ENCODE results near the gene SLC17A5. TPM values are rescaled to one million over a fixed set of nuclear protein-coding genes. Genes with fewer than 3 reads are reported as not detected.

SLC17A5 gene, protein sequence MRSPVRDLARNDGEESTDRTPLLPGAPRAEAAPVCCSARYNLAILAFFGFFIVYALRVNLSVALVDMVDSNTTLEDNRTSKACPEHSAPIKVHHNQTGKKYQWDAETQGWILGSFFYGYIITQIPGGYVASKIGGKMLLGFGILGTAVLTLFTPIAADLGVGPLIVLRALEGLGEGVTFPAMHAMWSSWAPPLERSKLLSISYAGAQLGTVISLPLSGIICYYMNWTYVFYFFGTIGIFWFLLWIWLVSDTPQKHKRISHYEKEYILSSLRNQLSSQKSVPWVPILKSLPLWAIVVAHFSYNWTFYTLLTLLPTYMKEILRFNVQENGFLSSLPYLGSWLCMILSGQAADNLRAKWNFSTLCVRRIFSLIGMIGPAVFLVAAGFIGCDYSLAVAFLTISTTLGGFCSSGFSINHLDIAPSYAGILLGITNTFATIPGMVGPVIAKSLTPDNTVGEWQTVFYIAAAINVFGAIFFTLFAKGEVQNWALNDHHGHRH
- total RNA-seq (1 to 10 TPM; 5.3 to 6.2 TPM), total RNA-seq (7.2 to 42.0 (median 22.1) reads per million in 172 experiments)
- polyA plus RNA-seq (2013, experiment 1 of 2), result 7.1 TPM
- polyA plus RNA-seq (2013, experiment 2 of 2), result 5.8 TPM

DNA sequence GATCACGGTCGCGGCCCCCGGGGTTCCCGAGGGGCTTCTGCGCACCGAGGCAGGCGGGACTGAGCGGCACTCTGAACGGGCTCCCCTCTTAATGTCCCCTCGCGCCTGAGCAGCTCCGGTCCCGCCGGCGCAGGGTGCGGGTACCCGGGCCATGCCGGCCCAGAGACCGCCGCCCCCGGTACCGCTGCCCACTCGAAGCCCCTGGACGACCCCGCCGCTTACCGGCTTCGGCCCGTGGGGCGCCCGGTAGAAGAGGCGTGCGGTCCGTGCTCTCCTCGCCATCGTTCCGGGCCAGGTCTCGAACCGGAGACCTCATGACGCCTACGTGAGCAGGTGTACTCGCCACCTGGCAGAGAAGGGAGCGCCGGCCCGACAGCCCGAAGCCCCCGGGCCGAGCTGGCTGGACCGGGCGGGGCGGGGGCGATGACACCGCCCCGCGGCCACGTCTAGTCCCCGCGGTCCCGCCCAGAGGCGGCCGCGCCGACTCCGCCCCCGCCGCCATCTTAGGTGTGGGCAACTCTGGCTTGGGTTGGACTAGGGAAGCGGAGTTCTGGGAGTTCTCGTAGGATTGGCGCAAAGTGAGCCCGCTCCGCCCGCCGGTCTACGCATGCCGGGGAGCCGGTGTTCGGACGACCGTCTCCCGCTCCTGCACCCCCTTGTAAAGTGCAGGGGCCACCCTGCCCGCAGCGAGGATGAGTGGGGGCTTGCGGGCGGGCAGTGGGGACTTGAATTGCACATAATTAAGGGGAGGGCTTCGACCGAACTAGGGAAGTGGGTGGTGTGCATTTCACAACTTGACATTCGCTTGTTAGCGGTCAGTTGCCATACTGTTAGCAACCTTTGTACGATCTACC is at the start of gene SLC17A5:
Gene SLC17A5 (minus strand): TSS at position 422 of the 854 bp plus-strand sequence. CDS start 106 bp downstream, at position 316.
- POLR2A ChIA-PET, result interaction anchor here (0.6 to 3.9 kb wide), 23 partner anchors 8 to 1949 kb away, joined by 3 to 140 read pairs (median 5); partner anchors contain the start of genes CGAS, DDX43, EEF1A1 and MTO1
- H3K9me3 Mint-ChIP-seq, result no peaks in the 10 kb centered on the region
- CTCF ChIA-PET, result interaction anchor here (0.5 to 2.3 kb wide), 15 partner anchors 10 to 1631 kb away, joined by 3 to 12 read pairs (median 3); partner anchors contain the start of genes MTO1 and TMEM30A
- no peaks in the 10 kb centered on the region for H3K27me3 ChIP-seq (ENCODE audit: control insufficient read depth in 1 of 2, insufficient read depth in 2 of 2, low read length in 2 of 2)
- peaks cover 25% of the 10 kb centered on the region for H3K36me3 Mint-ChIP-seq (ENCODE audit: low read depth)
- ATAC-seq (ENCODE audit: poor library complexity) (peak; percentile 85), DNase-seq (peak; percentile 71 to 95 (median 87))
- peaks cover 5% of the 10 kb centered on the region for H3K36me3 ChIP-seq (ENCODE audit: insufficient read depth, low read length)
- TF ChIP-seq, protein P1, sequence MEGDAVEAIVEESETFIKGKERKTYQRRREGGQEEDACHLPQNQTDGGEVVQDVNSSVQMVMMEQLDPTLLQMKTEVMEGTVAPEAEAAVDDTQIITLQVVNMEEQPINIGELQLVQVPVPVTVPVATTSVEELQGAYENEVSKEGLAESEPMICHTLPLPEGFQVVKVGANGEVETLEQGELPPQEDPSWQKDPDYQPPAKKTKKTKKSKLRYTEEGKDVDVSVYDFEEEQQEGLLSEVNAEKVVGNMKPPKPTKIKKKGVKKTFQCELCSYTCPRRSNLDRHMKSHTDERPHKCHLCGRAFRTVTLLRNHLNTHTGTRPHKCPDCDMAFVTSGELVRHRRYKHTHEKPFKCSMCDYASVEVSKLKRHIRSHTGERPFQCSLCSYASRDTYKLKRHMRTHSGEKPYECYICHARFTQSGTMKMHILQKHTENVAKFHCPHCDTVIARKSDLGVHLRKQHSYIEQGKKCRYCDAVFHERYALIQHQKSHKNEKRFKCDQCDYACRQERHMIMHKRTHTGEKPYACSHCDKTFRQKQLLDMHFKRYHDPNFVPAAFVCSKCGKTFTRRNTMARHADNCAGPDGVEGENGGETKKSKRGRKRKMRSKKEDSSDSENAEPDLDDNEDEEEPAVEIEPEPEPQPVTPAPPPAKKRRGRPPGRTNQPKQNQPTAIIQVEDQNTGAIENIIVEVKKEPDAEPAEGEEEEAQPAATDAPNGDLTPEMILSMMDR (IDR thresholded peaks at IDR 0.05), result no peak
- peak within 1 kb of the TSS; percentile 95 for H3K27ac Mint-ChIP-seq
- peaks cover 15% of the 10 kb centered on the region for H3K4me1 ChIP-seq (ENCODE audit: insufficient read depth, low read length)
- intact Hi-C loops (cut with DNase I, micrococcal nuclease), result loop anchor here (1.0 to 10.0 kb wide), 6 partner anchors 133 to 1949 kb away; partner anchors contain the start of genes COX7A2 (in 1 of the 2), EEF1A1 (in 1 of the 2), MTO1 (in 1 of the 2) and SENP6 (in 1 of the 2)
- peak within 1 kb of the TSS; percentile 94 for H3K4me3 ChIP-seq (ENCODE audit: low read length)
- H3K4me3 Mint-ChIP-seq, result peak within 1 kb of the TSS; percentile 99
- peak within 1 kb of the TSS; percentile 93 to 99 for H3K27ac ChIP-seq (ENCODE audit: low read depth in 1 of 2, low read length in 2 of 2)
- no peaks in the 10 kb centered on the region for H3K9me3 ChIP-seq (ENCODE audit: control insufficient read depth in 1 of 2, insufficient read depth in 1 of 2, low read length in 2 of 2)
- peaks cover 42% of the 10 kb centered on the region for H3K4me1 Mint-ChIP-seq (ENCODE audit: low read depth)
- no peaks in the 10 kb centered on the region for H3K27me3 Mint-ChIP-seq

GRCh38 chr6:73703466-73703865 is 49.7 kb upstream of the SLC17A5 start:
- H3K4me3 ChIP-seq (ENCODE audit: low read length), result no peak overlapping the region
- no peaks in the 10 kb centered on the region for H3K4me1 ChIP-seq (ENCODE audit: insufficient read depth, low read length)
- DNase-seq (no peak), ATAC-seq (ENCODE audit: poor library complexity) (no peak)
- H3K9me3 ChIP-seq (ENCODE audit: control insufficient read depth in 1 of 2, insufficient read depth in 1 of 2, low read length in 2 of 2), result no peaks in the 10 kb centered on the region
- POLR2A ChIA-PET, result no interaction called here
- Mint-ChIP-seq H3K9me3 (no peaks in the 10 kb centered on the region), H3K4me3 (no peak overlapping the region), H3K27me3 (peaks cover 3% of the 10 kb centered on the region), H3K4me1 (ENCODE audit: low read depth) (no peaks in the 10 kb centered on the region), H3K27ac (no peak overlapping the region), H3K36me3 (ENCODE audit: low read depth) (no peaks in the 10 kb centered on the region)
- H3K36me3 ChIP-seq (ENCODE audit: insufficient read depth, low read length), result no peaks in the 10 kb centered on the region
- CTCF ChIA-PET, result no interaction called here
- TF ChIP-seq, protein P1 (IDR thresholded peaks at IDR 0.05), result no peak
- intact Hi-C loops (cut with DNase I, micrococcal nuclease), result no loop called here
- no peaks in the 10 kb centered on the region for H3K27me3 ChIP-seq (ENCODE audit: control insufficient read depth in 1 of 2, insufficient read depth in 2 of 2, low read length in 2 of 2)
- no peak overlapping the region for H3K27ac ChIP-seq (ENCODE audit: low read depth in 1 of 2, low read length in 2 of 2)

- H3K27me3 ChIP-seq (ENCODE audit: control insufficient read depth in 1 of 2, insufficient read depth in 2 of 2, low read length in 2 of 2), result no peaks in the 10 kb centered on the region
- no peaks in the 10 kb centered on the region for H3K4me1 ChIP-seq (ENCODE audit: insufficient read depth, low read length)
- Mint-ChIP-seq H3K9me3 (no peaks in the 10 kb centered on the region), H3K4me1 (ENCODE audit: low read depth) (no peaks in the 10 kb centered on the region), H3K36me3 (ENCODE audit: low read depth) (no peaks in the 10 kb centered on the region), H3K27ac (no peak overlapping the region), H3K4me3 (no peak overlapping the region), H3K27me3 (peaks cover 3% of the 10 kb centered on the region)
- intact Hi-C loops (cut with DNase I, micrococcal nuclease), result no loop called here
- no peak overlapping the region for H3K27ac ChIP-seq (ENCODE audit: low read depth in 1 of 2, low read length in 2 of 2)
- ChIA-PET POLR2A (no interaction called here), CTCF (no interaction called here)
- no peaks in the 10 kb centered on the region for H3K36me3 ChIP-seq (ENCODE audit: insufficient read depth, low read length)
- no peaks in the 10 kb centered on the region for H3K9me3 ChIP-seq (ENCODE audit: control insufficient read depth in 1 of 2, insufficient read depth in 1 of 2, low read length in 2 of 2)
- ATAC-seq (ENCODE audit: poor library complexity) (no peak), DNase-seq (no peak)
- TF ChIP-seq, protein P1 (IDR thresholded peaks at IDR 0.05), result no peak
- no peak overlapping the region for H3K4me3 ChIP-seq (ENCODE audit: low read length)
These were observed 48.7 kb upstream of the SLC17A5 start for GRCh38 chr6:73702444-73702843.

Data from CD4-positive, alpha-beta T cell (primary cell).